K562 (cell line): ENCODE data around the gene CAPRIN1. TPM values are rescaled to one million over a fixed set of nuclear protein-coding genes. Genes with fewer than 3 reads are reported as not detected.
A peak's percentile ranks its signal among the peaks of the same experiment; 100 is the strongest.

Experiments used
- CBFA2T2 ChIP-seq: fragments of 450-650 bp; conservative IDR thresholded peaks from 2 replicates; pipeline ENCODE4 v1.6.1; 2017; ENCODE audit warnings: mild to moderate bottlenecking
- CHD1 ChIP-seq: fragments of 200-600 bp; sonication (generic); IDR thresholded peaks from one replicate; pipeline ENCODE4 v1.6.1; 2012; ENCODE audit warnings: mild to moderate bottlenecking, moderate library complexity, low read length, inconsistent platforms
- DNMT1 ChIP-seq: fragments of 450-650 bp; IDR thresholded peaks from 2 replicates; pipeline ENCODE4 v1.6.1; 2016; ENCODE audit warnings: antibody characterized with exemption, mild to moderate bottlenecking
- ELF4 ChIP-seq: fragments of 450-650 bp; formaldehyde crosslinking; IDR thresholded peaks from 2 replicates; pipeline ENCODE4 v1.4.0; 2022; ENCODE audit warnings: missing genetic modification characterization
- EP300 ChIP-seq: IDR thresholded peaks from 2 replicates; pipeline ENCODE4 v1.6.1; 2012; ENCODE audit warnings: low read length, improper control_type of control experiment
- GTF2E2 ChIP-seq: fragments of 200-800 bp; sonication (Bioruptor generic); IDR thresholded peaks from 2 replicates; pipeline ENCODE4 v1.6.1; 2016; ENCODE audit warnings: missing genetic modification characterization, missing compliant biosample characterization
- NCOA2 ChIP-seq, 2 experiments: fragments of 450-650 bp; IDR thresholded peaks; 2 replicates each; pipeline ENCODE4 v1.6.1; 2018; ENCODE audit warnings: mild to moderate bottlenecking in 2 of 2, moderate library complexity in 1 of 2; ENCODE audit not compliant: partially characterized antibody in 2 of 2
- NELFE ChIP-seq: IDR thresholded peaks from 2 replicates; pipeline ENCODE4 v1.6.1; 2011; ENCODE audit warnings: mild to moderate bottlenecking; ENCODE audit not compliant: insufficient read depth, insufficient read length
- NFIX ChIP-seq: fragments of 250-450 bp; sonication (Bioruptor Pico); IDR thresholded peaks from 2 replicates; pipeline ENCODE4 v1.4.0; 2020; ENCODE audit warnings: low read depth, mild to moderate bottlenecking, moderate library complexity
- SMARCE1 ChIP-seq: fragments of 450-650 bp; IDR thresholded peaks from 2 replicates; pipeline ENCODE4 v1.7.1; 2016; ENCODE audit warnings: mild to moderate bottlenecking
- SP1 ChIP-seq: sonication (generic); formaldehyde crosslinking; IDR thresholded peaks from 2 replicates; pipeline ENCODE4 v1.8.1; 2022; ENCODE audit warnings: mild to moderate bottlenecking, missing genetic modification reagents
- ZBTB2 ChIP-seq: fragments of 450-650 bp; IDR thresholded peaks from 2 replicates; pipeline ENCODE4 v1.6.1; 2016; ENCODE audit warnings: antibody characterized with exemption
- ZNF24 ChIP-seq: fragments of 450-650 bp; IDR thresholded peaks from 2 replicates; pipeline ENCODE4 v1.6.1; 2016
- ZNF282 ChIP-seq: sonication (generic); formaldehyde crosslinking; IDR thresholded peaks from 2 replicates; pipeline ENCODE4 v1.8.1; 2023; ENCODE audit warnings: missing genetic modification reagents
- ZNF512 ChIP-seq: IDR thresholded peaks from 2 replicates; pipeline ENCODE4 v1.6.1; 2016; ENCODE audit warnings: missing genetic modification characterization, missing compliant biosample characterization
- polyA plus RNA-seq, 8 experiments: library from polyadenylated mRNA; depleted of rRNA in 4 of 8; stranded (reverse) in 5 of 8; unstranded in 3 of 8; fragments of >200 nt; fragmentation: Nextera tagmentation in 2 of 8; fragmentation: Illumina TruSeq in 1 of 8; extraction: Ambion mirVana in 2 of 8; extraction: Trizol in 1 of 8; gene quantifications; 2 replicates each; pipeline versions ENCODE4 v1.2.1 to v1.2.3, GENCODE V29; 2011 to 2014; ENCODE audit warnings: inconsistent platforms in 1 of 8, missing spikeins in 1 of 8
- total RNA-seq, 7 experiments: library from RNA; depleted of rRNA in 6 of 7; stranded (reverse); fragments of >200 nt in 6 of 7; fragmentation: Illumina TruSeq in 2 of 7; extraction: Trizol in 2 of 7; gene quantifications; 2 replicates each; pipeline versions ENCODE4 v1.2.1 to v1.2.3, GENCODE V29; 2011 to 2021; ENCODE audit warnings: low replicate concordance in 1 of 7
- TF ChIP-seq, protein P1 (sequence below): fragments of 250-450 bp; sonication (Bioruptor Pico); IDR thresholded peaks from 2 replicates; pipeline ENCODE4 v1.8.0; 2021; ENCODE audit warnings: moderate library complexity, mild to moderate bottlenecking, inconsistent platforms
- TF ChIP-seq, protein P2 (sequence below), 2 experiments: fragments of 450-650 bp in 1 of 2; sonication (generic) in 1 of 2; formaldehyde crosslinking in 1 of 2; IDR thresholded peaks; 2 replicates each; pipeline versions ENCODE4 v1.7.1 to v1.9.0; 2016 to 2022; ENCODE audit warnings: inconsistent platforms in 1 of 2, mild to moderate bottlenecking in 1 of 2, missing genetic modification reagents in 1 of 2

Gene CAPRIN1
- total and polyA plus RNA-seq, 9 of the 15 experiments (the other 6 are each of a cell fraction or from before 2014, with no cell fraction given), result 49.6 to 271 (median 244) TPM

- TF ChIP-seq ZBTB2, result no peak
- peak in 1 of 2 experiments; percentile 97 for TF ChIP-seq NCOA2 (IDR thresholded peaks at IDR 0.05; ENCODE audit: partially characterized antibody in 2 of 2)
- TF ChIP-seq SP1 (CRISPR knock-in tag), result peak; percentile 62; the same call in 1 of the 2 replicates
- TF ChIP-seq ELF4 (CRISPR knock-in tag), result no peak
- TF ChIP-seq, protein P1, sequence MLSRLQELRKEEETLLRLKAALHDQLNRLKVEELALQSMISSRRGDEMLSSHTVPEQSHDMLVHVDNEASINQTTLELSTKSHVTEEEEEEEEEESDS (CRISPR knock-in tag), result no peak
- TF ChIP-seq NELFE, result no peak
- TF ChIP-seq, protein P2, sequence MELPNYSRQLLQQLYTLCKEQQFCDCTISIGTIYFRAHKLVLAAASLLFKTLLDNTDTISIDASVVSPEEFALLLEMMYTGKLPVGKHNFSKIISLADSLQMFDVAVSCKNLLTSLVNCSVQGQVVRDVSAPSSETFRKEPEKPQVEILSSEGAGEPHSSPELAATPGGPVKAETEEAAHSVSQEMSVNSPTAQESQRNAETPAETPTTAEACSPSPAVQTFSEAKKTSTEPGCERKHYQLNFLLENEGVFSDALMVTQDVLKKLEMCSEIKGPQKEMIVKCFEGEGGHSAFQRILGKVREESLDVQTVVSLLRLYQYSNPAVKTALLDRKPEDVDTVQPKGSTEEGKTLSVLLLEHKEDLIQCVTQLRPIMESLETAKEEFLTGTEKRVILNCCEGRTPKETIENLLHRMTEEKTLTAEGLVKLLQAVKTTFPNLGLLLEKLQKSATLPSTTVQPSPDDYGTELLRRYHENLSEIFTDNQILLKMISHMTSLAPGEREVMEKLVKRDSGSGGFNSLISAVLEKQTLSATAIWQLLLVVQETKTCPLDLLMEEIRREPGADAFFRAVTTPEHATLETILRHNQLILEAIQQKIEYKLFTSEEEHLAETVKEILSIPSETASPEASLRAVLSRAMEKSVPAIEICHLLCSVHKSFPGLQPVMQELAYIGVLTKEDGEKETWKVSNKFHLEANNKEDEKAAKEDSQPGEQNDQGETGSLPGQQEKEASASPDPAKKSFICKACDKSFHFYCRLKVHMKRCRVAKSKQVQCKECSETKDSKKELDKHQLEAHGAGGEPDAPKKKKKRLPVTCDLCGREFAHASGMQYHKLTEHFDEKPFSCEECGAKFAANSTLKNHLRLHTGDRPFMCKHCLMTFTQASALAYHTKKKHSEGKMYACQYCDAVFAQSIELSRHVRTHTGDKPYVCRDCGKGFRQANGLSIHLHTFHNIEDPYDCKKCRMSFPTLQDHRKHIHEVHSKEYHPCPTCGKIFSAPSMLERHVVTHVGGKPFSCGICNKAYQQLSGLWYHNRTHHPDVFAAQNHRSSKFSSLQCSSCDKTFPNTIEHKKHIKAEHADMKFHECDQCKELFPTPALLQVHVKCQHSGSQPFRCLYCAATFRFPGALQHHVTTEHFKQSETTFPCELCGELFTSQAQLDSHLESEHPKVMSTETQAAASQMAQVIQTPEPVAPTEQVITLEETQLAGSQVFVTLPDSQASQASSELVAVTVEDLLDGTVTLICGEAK (IDR thresholded peaks at IDR 0.05), result peak; percentile 14; the same call in 1 of the 2 replicates
- TF ChIP-seq, protein P2 (CRISPR knock-in tag; IDR thresholded peaks at IDR 0.05), result no peak
- peak; percentile 91; the same call in 1 of the 2 replicates for TF ChIP-seq ZNF282 (CRISPR knock-in tag)
- no peak for TF ChIP-seq ZNF512 (tag)
- no peak for TF ChIP-seq DNMT1
- no peak for TF ChIP-seq EP300
- no peak for TF ChIP-seq CBFA2T2
- no peak for TF ChIP-seq NFIX
- peak; percentile 71 for TF ChIP-seq CHD1
- TF ChIP-seq SMARCE1, result no peak
- TF ChIP-seq GTF2E2 (tag), result no peak
- no peak for TF ChIP-seq ZNF24
Observed at GRCh38 chr11:34051349-34052035, at the start of gene CAPRIN1 (continued).
